NT2/D1 (cell line): Measurements from ENCODE around the gene DCLRE1A.

ENCODE experiments used
- SUZ12 ChIP-seq: IDR thresholded peaks from 2 replicates; pipeline ENCODE4 v1.6.1; 2011; ENCODE audit not compliant: insufficient read length, insufficient read depth; ENCODE audit errors: extremely low read depth
- ZNF274 ChIP-seq: IDR thresholded peaks from 2 replicates; pipeline ENCODE4 v1.6.1; 2011; ENCODE audit warnings: mild to moderate bottlenecking, low read depth, low read length

DNA sequence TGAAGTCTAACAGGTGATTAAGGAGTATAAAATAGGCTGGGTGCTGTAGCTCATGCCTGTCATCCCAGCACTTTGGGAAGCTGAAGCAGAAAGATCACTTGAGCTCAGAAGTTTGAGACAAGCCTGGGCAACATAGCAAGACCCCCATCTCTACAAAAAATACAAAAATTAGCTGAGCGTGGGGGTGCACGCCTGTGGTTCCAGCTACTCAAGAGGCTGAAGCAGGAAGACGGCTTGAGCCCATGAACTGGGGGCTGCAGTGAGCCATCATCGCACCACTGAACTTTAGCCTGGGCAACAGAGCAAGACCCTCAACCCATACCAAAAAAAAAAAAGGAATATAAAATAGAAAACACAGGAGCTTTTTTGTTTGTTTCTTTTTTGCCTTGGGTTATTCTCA lies 47.4 kb downstream of the DCLRE1A start:
- no peak for TF ChIP-seq SUZ12
- no peak for TF ChIP-seq ZNF274
